ENCODE results near the gene NTN4.
"Not testable (repeated sequence)": the region's sequence is repeated elsewhere in the genome, so short reads cannot be mapped to it uniquely, and the experiment has no call there.

The NTN4 gene

GRCh38 chr12:95705143-95705542 is 85.4 kb downstream of the NTN4 start:
- DNase-seq: no peak

- no peak for DNase-seq
These were observed 86.6 kb downstream of the NTN4 start for GRCh38 chr12:95703986-95704385.

- DNase-seq: no peak
These were observed 88.7 kb downstream of the NTN4 start for GRCh38 chr12:95701722-95702418.

GRCh38 chr12:95701275-95701674 is 89.3 kb downstream of the NTN4 start:
- no peak for DNase-seq

GRCh38 chr12:95700316-95700785 is 90.2 kb downstream of the NTN4 start:
- no peak for DNase-seq

- no peak for DNase-seq
These were observed 91.0 kb downstream of the NTN4 start for GRCh38 chr12:95699579-95699978.

- no peak for DNase-seq
These were observed 96.4 kb downstream of the NTN4 start for GRCh38 chr12:95694136-95694535.

- DNase-seq: no peak
These were observed 96.9 kb downstream of the NTN4 start for GRCh38 chr12:95693689-95694088.

- no peak for DNase-seq
These were observed 99.5 kb downstream of the NTN4 start for GRCh38 chr12:95690861-95691635.

- no peak for DNase-seq
These were observed 102.6 kb downstream of the NTN4 start for GRCh38 chr12:95687937-95688336.

GRCh38 chr12:95683418-95683817 is 107.1 kb downstream of the NTN4 start:
- no peak for DNase-seq

GRCh38 chr12:95681210-95681765 is 109.3 kb downstream of the NTN4 start:
- DNase-seq: no peak

- DNase-seq: no peak
These were observed 111.9 kb downstream of the NTN4 start for GRCh38 chr12:95678684-95679083.

GRCh38 chr12:95677782-95678181 is 112.8 kb downstream of the NTN4 start:
- not testable (repeated sequence) for DNase-seq

GRCh38 chr12:95674631-95675030 is 115.9 kb downstream of the NTN4 start:
- peak; percentile 91 to 98 for DNase-seq

- peak in 1 of 2 experiments; percentile 35 for DNase-seq
These were observed 116.4 kb downstream of the NTN4 start for GRCh38 chr12:95674163-95674562.

- no peak for DNase-seq
These were observed 117.0 kb downstream of the NTN4 start for GRCh38 chr12:95673576-95673975.

- DNase-seq: no peak
These were observed 118.4 kb downstream of the NTN4 start for GRCh38 chr12:95672166-95672565.

- peak in 1 of 2 experiments; percentile 4 for DNase-seq
These were observed 119.3 kb downstream of the NTN4 start for GRCh38 chr12:95671265-95671664.

- no peak for DNase-seq
These were observed 127.0 kb downstream of the NTN4 start for GRCh38 chr12:95663525-95663924.

GRCh38 chr12:95661360-95661759 is 129.2 kb downstream of the NTN4 start:
- DNase-seq: no peak

GRCh38 chr12:95658386-95658785 is 132.2 kb downstream of the NTN4 start:
- DNase-seq: no peak

GRCh38 chr12:95654665-95655064 is 135.9 kb downstream of the NTN4 start:
- not testable (repeated sequence) for DNase-seq

Measured in NCI-H524 (cell line).